GM18526 (cell line): Measurements from ENCODE around the gene RILPL1.

Source experiments
- POLR2A ChIP-seq: IDR thresholded peaks from 3 replicates; pipeline ENCODE4 v1.6.1; 2011; ENCODE audit not compliant: insufficient read length; ENCODE audit errors: extremely low read depth

Gene RILPL1

DNA sequence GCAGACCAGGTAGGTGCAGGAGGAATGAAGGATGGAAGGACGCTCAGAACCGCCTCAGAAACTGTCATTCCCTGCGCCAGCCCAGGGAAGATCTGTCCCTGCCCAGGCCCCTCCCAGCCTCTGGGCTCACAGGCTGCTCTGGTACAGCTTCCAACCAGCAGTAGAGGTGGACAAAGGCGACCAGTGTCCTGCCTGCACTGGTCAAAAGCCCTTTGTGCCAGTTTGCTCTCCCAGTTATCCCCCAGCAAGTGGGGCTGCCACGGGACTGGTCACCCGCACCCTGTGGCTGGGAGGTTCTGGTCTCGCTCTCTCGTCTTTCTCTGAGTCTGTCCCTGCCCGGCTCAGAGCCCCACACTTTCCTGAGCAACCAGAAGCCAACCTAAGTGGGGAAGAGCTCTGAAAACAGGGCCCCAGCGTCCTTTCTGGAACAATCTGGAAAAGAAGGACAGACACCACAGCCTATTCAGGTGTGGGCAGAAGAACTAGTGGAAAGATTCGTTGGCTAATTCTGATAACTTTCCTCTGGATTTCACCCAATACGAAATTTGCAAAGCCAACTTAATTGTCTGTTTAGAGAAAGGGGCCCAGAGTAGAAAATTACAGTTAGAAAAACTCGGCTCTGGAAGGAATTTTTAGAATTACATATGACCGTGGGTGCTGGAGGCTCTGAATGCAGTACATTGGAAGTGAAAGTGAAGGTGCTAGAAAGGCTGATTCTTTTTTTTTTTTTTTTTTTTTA is 53.9 kb downstream of the RILPL1 start:
- TF ChIP-seq POLR2A, result no peak

DNA sequence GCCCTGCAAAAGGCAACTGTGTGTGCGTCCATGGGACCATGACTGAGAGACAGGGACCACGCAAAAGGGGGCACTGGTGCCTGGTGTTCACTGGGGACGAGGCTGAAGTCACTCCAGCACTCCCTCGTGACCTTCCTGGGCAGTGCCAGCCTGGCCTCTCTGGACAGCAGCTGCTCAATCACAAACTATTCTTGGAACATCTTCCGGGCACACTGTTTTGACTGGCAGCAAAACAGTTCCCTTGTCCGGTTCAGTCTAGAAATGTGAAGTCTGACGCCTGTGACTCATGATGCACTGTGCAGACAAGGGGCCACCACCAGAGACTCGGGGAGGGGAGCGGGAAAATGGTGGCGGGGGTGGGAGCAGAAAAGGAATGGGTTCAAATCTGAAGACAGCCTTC is 54.8 kb downstream of the RILPL1 start:
- no peak for TF ChIP-seq POLR2A

DNA sequence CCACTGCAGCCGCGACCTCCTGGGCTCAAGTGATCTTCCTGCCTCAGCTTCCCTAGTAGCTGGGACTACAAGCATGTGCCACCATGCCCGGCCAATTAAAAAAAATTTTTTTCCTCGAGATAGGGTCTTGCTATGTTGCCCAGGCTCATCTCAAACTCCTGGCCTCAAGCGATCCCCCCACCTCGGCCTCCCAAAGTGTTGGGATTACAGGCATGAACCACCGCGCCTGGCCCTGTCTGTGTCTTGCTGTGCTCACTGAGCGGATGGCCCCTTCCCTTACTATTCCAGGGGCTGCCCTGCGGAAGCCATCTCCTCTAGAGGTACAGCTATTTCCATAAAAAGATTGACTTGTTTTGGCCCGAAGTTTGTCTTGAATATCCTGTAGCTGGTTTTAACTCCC is 55.5 kb downstream of the RILPL1 start:
- TF ChIP-seq POLR2A, result no peak

DNA sequence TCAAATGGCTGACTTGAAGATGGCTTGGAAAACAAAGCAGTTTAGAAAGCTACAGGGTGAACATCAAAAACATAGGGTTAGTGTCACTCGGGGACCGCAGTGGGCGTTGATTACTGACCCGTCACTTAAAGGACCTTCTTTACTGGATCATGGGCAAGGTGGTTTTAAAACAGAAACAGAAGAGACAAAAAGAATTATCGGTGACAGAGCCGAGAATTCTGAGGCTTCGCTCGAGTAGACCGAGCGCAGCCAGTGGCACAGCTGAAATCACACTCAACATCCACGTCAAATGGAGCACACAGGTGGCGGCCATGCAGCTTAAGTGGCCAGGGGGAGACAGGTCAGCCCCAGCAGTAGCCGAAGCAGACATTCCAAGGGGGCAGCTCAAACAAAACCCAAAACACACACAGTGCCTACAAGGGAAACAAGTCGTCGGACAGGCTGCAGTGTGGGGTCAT is 58.2 kb downstream of the RILPL1 start:
- TF ChIP-seq POLR2A, result no peak

DNA sequence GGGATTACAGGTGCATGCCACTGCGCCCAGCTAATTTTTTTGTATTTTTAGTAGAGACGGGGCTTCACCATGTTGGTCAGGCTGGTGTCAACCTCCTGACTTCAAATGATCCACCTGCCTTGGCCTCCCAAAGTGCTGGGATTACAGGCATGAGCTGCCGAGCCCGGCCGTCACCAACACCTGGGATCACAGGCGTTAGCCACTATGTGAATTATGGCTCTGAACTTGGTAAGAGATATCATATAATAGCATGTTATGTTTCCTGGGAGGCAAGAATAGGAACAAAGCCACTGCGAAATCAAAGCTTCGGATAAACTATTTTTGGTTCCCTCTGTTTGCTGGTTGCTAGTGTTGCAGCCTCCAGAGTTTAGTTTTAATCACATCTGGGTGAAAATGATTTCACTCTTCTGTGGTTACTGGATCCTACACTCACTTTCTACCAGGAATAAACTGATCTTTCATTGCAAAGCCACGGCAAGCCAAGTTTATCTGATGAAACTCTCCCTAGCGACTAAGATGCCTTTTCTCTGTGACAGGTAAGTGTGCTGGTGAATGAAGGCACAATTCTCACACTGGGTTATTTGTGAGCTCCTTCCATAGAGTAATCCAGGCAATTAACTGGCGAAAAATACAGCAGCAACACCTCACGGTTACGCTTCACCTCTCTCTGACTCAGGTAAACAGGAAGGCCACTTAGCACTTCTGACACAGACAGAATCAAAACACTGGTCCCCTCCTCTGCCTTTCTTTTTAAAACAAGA is 58.9 kb downstream of the RILPL1 start:
- TF ChIP-seq POLR2A, result no peak

DNA sequence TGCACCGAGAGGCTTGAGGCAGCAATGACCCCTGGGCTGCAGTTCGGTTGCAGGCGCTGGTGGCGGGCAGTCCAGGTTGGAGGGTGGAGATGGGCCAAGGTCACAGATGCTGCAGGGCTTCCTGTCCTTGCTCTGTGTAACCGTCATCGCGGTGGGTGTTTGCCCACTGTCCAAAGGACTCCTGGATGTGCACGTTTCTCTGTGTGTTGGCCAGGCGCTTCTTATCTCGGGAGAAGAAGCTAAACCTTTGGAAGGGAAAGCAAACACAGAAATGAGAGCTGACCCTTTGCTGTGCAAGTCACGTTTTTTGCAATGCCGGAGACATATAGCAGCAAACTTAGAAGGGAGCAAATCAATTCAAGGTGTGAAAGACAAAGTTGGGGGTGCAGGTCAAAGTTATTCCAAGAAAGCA is 61.1 kb downstream of the RILPL1 start:
- TF ChIP-seq POLR2A, result no peak

DNA sequence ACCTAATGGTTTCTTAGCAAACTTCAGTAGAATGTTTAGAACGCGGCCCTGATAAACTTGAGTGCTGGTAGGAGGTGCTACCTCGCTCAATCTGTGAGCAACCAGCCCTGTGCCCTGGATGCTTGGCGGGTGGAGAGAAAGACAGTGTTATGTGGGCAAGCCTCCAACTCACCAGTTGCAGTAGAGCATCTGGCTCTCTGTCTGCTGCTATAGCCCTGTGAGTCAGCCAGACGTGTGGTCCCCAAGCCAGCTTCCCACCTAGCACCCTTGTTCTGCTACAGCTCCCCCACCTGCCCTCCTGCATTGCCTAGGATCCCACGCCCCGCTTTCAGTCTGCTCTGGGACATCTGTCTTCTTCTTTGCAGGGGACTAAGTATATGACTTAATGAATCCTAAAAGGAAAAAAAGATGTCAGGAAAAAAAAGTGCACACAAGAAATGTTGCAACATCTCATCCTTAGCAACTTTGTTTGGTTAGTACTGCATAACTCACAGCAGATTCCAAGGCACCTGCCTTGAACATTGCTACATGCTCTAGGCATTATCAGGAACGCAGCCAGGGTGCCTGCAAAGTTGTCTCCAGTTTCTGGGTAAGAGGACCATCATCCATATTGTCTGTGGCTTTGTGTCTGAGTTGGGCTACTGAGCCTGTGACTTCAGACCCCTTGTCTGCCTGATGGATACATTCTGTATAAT is 62.0 kb downstream of the RILPL1 start:
- TF ChIP-seq POLR2A, result no peak

DNA sequence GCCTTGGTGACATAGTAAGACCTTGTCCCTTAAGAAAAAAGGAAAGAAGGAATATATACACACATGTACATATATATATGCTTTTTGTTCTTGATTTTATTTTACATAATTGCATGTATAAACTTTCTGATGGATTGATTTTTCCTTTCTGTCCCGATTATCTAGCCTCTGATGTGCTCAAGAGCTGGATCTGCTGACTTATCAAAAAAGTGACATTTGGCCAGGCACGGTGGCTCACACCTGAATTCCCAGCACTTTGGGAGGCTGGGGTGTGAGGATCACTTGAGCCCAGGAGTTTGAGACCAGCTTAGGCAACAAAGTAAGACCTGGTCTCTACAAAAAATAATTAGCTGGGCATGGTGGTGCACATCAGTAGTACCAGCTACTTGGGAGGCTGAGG is 63.5 kb downstream of the RILPL1 start:
- no peak for TF ChIP-seq POLR2A

DNA sequence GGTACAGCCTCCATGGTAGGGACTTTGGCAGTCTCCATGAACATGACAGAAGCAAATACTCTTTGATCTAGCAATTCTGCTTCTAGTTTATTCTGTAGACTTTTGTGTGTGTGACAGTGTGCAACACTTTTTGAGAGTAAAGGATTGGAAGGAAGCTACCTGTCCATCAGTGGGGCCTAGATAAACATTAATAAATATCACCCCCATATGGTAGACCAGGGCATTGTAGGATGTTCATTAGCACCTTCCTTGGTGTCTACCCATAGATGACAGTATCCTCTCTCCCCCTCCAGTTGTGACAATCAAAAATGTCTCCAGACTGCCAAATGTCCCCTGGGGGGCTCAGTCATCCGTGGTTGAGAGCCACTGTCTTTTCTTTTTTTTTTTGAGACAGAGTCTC is 64.7 kb downstream of the RILPL1 start:
- no peak for TF ChIP-seq POLR2A

DNA sequence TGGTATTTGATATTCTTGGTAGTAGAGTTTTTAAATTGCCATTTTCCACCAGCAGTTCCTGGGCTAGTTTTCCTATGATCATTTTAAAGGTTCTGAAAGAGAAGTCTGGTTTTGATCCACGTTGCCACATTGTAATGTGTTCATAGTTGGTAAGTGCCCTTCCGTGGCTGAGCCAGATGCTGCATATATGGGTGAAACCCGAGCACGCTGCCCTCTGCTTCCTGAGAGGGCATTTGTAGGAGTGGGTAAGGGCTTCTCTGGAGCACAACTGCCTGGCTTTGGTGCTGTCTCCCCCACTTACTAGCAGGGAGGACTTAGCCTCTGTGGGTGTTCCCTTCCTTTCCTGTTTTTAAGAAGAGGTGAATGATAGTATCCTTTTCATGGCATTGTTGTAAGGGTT is 68.4 kb downstream of the RILPL1 start:
- no peak for TF ChIP-seq POLR2A

DNA sequence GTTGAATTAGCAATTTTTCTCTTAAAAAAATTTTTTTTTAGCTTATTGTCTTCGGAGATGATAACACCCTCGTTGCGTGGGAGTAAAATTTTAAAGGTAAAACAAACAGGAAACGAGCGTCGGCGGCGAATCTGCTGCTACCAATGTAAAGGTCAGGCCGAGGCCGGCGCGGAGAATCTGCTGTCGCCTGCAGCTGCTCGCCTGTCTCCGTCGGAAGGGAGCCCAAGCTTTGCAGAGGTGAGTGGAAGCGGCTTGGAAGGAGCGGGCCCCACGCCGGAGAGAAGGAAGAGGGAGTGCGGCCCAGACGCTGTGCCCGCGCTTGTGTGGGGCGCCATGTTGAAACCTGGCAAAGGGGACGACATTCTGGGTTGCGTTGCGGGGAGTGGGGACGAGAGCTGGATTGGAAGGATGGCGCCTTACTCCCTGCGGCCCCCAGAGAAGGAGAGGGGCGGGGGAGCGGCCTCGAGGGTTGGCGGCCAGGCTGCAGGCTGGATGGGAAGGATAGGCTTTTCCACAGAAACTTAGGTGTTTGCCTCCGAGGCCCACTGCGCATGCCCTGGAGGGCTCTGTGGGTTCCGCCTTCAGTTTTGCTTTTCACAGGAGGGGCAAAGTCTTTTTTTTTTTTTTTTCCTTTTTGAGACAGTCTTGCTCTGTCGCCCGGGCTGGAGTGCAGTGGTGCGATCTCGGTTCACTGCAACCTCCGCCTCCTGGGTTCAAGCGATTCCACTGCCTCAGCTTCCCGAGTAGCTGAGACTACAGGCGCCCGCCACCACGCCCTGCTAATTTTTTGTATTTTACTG is 75.3 kb downstream of the RILPL1 start, which contains the start of gene SNRNP35:
SNRNP35 (plus strand) TSS at position 160 of the 800 bp plus-strand sequence. CDS start 7,402 bp downstream, outside the sequence.
- peak; percentile 49 for TF ChIP-seq POLR2A

DNA sequence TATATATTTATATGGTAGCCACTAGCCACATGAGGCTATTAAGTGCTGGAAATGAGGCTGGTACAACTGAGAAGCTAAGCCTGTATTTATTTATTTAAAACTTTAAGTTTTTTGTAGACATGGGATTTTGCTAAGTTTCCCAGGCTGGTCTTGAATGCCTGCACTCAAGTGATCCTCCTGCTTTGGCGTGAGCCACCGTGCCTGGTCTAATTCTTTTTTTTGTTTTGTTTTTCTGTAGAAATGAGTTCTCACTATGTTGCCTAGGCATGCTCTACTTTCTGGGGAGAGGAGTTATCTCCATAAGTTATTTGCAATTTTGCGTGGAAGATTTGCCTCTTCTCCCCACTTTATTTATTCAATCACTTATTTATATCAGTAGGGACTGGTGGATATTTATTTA is 80.4 kb downstream of the RILPL1 start:
- no peak for TF ChIP-seq POLR2A

DNA sequence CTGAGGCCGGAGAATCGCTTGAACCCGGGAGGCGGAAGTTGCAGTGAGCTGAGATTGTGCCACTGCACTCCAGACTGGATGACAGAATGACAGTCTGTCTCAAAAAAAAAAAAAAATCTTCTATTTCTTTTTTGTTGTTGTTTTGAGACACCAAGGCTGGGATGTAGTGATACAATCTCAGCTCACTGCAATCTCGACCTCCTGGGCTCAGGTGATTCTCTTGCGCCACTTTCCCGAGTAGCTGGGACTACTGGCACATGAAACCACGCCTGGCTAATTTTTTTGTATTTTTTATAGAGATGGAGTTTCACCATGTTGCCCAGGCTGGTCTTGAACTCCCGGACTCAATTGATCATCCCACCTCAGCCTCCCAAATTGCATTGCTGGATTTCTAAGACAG is 82.9 kb downstream of the RILPL1 start:
- TF ChIP-seq POLR2A, result no peak

DNA sequence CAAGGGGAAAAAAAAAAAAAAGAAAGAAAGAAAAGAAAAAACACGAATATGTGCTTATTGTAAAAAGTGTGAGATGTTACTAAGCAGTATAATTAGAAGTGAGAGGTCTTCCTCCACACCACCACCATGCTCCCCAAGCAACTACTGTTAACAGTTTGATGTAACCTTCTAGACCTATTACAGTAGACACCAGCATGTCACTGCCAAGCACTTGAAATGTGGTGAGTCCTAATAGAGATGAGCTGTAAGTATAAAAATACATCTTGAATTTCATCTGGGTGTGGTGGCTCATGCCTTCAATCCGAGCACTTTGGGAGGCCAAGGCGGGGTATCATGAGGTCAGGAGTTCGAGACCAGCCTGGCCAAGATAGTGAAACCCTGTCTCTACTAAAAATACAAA is 83.7 kb downstream of the RILPL1 start:
- no peak for TF ChIP-seq POLR2A

DNA sequence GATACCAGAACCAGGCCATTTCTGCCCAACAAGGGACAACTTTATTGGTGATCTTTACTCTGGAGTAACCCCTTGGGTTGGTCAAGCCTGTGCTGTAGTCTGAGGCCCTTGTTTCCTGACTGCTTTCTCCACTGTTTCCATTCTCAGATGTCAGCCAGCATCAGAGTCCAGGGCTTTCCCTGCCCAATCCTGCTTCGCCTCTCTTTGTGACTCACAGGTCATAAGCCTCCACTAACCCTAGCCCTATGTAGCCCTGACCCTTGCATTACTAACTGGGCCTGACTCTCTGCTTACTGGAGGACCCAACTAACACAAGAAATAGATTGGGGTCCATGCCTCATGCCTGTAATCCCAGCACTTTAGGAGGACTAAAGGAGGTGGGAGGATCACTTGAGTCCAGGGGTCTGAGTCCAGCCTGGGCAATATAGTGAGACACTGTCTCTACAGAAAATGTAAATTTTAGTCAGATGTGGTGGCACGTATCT is 84.2 kb downstream of the RILPL1 start:
- TF ChIP-seq POLR2A, result no peak

DNA sequence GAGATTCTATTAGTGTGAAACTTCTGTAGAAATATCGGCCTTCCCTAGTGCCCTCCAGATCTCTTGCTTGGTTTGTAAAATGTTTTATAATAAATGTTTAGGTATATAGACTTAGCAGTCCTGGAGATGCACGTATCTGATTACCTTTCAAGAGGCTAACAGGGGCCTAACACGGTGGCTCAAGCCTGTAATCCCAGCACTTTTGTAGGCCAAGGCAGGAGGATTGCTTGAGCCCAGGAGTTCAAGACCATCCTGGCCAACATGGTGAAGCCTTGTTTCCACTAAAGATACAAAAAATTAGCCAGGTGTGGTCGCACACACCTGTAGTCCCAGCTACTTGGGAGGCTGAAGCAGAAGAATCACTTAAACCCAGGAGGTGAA is 87.2 kb downstream of the RILPL1 start:
- TF ChIP-seq POLR2A, result no peak
